IMR-90 (cell line): Measurements from ENCODE around the gene GAL3ST1. TPM values are rescaled to one million over a fixed set of nuclear protein-coding genes. Genes with fewer than 3 reads are reported as not detected.

Experiments
- ATAC-seq: fragments of 200-7000 bp; cut with Tn5 transposase; 2 replicates; pipeline ENCODE4 v1.9.1; 2020; ENCODE audit warnings: low read depth, mild to moderate bottlenecking, moderate library complexity
- BruUV-seq: library from RNA; stranded (reverse); fragments of 400-500 nt; replicated peaks from 2 replicates; lab custom pipeline; 2021; lab: Mats Ljungman, UMichigan
- CTCF ChIA-PET: fragments of 300-600 bp; formaldehyde crosslinking; extraction: SDS; loops from one replicate; lab custom pipeline; 2021; ENCODE audit warnings: antibody characterized with exemption; lab: Yijun Ruan, JAX
- POLR2A ChIA-PET: fragments of 300-600 bp; sonication (Branson Sonifier 250); formaldehyde crosslinking; loops from one replicate; lab custom pipeline; 2022; ENCODE audit warnings: antibody characterized with exemption; ENCODE audit not compliant: unreplicated experiment; lab: Charles Lee
- DNase-seq: peaks from one replicate; pipeline ENCODE4 v3.0.0; 2013
- H2AFZ ChIP-seq: replicated peaks from 2 replicates; pipeline ENCODE3; 2013; ENCODE audit warnings: low read length, mild to moderate bottlenecking; ENCODE audit not compliant: poor library complexity
- H2AK5ac ChIP-seq: 2 replicates; pipeline ENCODE4 v1.6.1; 2013; ENCODE audit warnings: low read depth, low read length, inconsistent platforms
- H2AK9ac ChIP-seq: replicated peaks from 2 replicates; pipeline ENCODE3; 2013; ENCODE audit warnings: mild to moderate bottlenecking, low read depth, low read length, moderate library complexity; ENCODE audit not compliant: poor library complexity
- H2BK120ac ChIP-seq: 2 replicates; pipeline ENCODE4 v1.6.1; 2013; ENCODE audit warnings: low read depth, low read length, inconsistent platforms
- H2BK15ac ChIP-seq: 3 replicates; pipeline ENCODE4 v1.6.1; 2013; ENCODE audit warnings: low read depth, low read length, inconsistent platforms
- H2BK20ac ChIP-seq: 2 replicates; pipeline ENCODE4 v1.6.1; 2013; ENCODE audit warnings: low read depth, mild to moderate bottlenecking, inconsistent platforms, low read length, moderate library complexity
- H2BK5ac ChIP-seq: 2 replicates; pipeline ENCODE4 v1.6.1; 2013; ENCODE audit warnings: mild to moderate bottlenecking, low read depth, low read length, inconsistent platforms; ENCODE audit not compliant: poor library complexity, severe bottlenecking
- H3K14ac ChIP-seq: replicated peaks from 2 replicates; pipeline ENCODE4 v1.6.1; 2013; ENCODE audit warnings: low read depth, low read length, inconsistent platforms
- H3K18ac ChIP-seq: 2 replicates; pipeline ENCODE4 v1.6.1; 2013; ENCODE audit warnings: low read depth, low read length, control low read depth
- H3K23ac ChIP-seq: 2 replicates; pipeline ENCODE4 v1.6.1; 2013; ENCODE audit warnings: low read depth, low read length, inconsistent platforms
- H3K27ac ChIP-seq: 2 replicates; pipeline ENCODE4 v1.5.1; 2013; ENCODE audit warnings: mild to moderate bottlenecking, control low read depth, low read length; ENCODE audit not compliant: insufficient read depth
- H3K27me3 ChIP-seq: 2 replicates; pipeline ENCODE4 v1.6.1; 2013; ENCODE audit warnings: low read length; ENCODE audit not compliant: control insufficient read depth, insufficient read depth
- H3K36me3 ChIP-seq: 2 replicates; pipeline ENCODE4 v1.6.1; 2013; ENCODE audit warnings: low read length, mixed read lengths; ENCODE audit not compliant: control insufficient read depth, insufficient read depth
- H3K4ac ChIP-seq: 2 replicates; pipeline ENCODE4 v1.6.1; 2013; ENCODE audit warnings: low read depth, low read length, inconsistent platforms
- H3K4me1 ChIP-seq: 2 replicates; pipeline ENCODE4 v1.6.1; 2013; ENCODE audit warnings: low read length, mixed read lengths; ENCODE audit not compliant: control insufficient read depth, insufficient read depth
- H3K4me2 ChIP-seq: 2 replicates; pipeline ENCODE4 v1.6.1; 2013; ENCODE audit warnings: low read depth, mild to moderate bottlenecking, control low read depth, low read length, moderate library complexity
- H3K4me3 ChIP-seq: 2 replicates; pipeline ENCODE4 v1.5.1; 2013; ENCODE audit warnings: low read depth, mild to moderate bottlenecking, control low read depth, low read length, moderate library complexity; ENCODE audit not compliant: insufficient read depth
- H3K56ac ChIP-seq: 2 replicates; pipeline ENCODE4 v1.6.1; 2013; ENCODE audit warnings: low read length, inconsistent platforms; ENCODE audit not compliant: insufficient read depth; ENCODE audit errors: extremely low read depth
- H3K79me1 ChIP-seq, 2 experiments: 2 replicates each; pipeline ENCODE4 v1.6.1; 2013; ENCODE audit warnings: low read length in 2 of 2, inconsistent platforms in 1 of 2, low read depth in 1 of 2
- H3K9ac ChIP-seq: 2 replicates; pipeline ENCODE4 v1.6.1; 2013; ENCODE audit warnings: low read depth, low read length, control low read depth
- H3K9me1 ChIP-seq: 2 replicates; pipeline ENCODE4 v1.6.1; 2013; ENCODE audit warnings: low read length, inconsistent platforms; ENCODE audit not compliant: insufficient read depth
- H3K9me3 ChIP-seq: 2 replicates; pipeline ENCODE4 v1.6.1; 2013; ENCODE audit warnings: low read length; ENCODE audit not compliant: control insufficient read depth, insufficient read depth
- H4K20me1 ChIP-seq: 2 replicates; pipeline ENCODE4 v1.6.1; 2013; ENCODE audit warnings: low read length, inconsistent platforms; ENCODE audit not compliant: insufficient read depth
- H4K5ac ChIP-seq: 2 replicates; pipeline ENCODE4 v1.6.1; 2013; ENCODE audit warnings: mild to moderate bottlenecking, low read depth, low read length, control low read depth
- H4K8ac ChIP-seq, 2 experiments: 2 replicates each; pipeline ENCODE4 v1.6.1; 2013; ENCODE audit warnings: low read depth in 2 of 2, low read length in 2 of 2, control low read depth in 1 of 2, inconsistent platforms in 1 of 2
- H4K91ac ChIP-seq: 2 replicates; pipeline ENCODE4 v1.6.1; 2013; ENCODE audit warnings: low read depth, low read length, inconsistent platforms; ENCODE audit not compliant: insufficient read depth
- BHLHE40 ChIP-seq: fragments of 150-350 bp; IDR thresholded peaks from 2 replicates; pipeline ENCODE4 v1.6.1; 2016; ENCODE audit warnings: mild to moderate bottlenecking, low read depth, low read length
- CTCF ChIP-seq: conservative IDR thresholded peaks from 2 replicates; pipeline ENCODE4 v1.5.1; 2012; ENCODE audit warnings: mild to moderate bottlenecking, low read depth, low read length, improper control_type of control experiment
- ELK1 ChIP-seq: fragments of 150-350 bp; IDR thresholded peaks from 2 replicates; pipeline ENCODE4 v1.6.1; 2016; ENCODE audit warnings: low read depth, mild to moderate bottlenecking, low read length, moderate library complexity, borderline replicate concordance
- FOS ChIP-seq: fragments of 150-350 bp; IDR thresholded peaks from 2 replicates; pipeline ENCODE4 v1.6.1; 2016; ENCODE audit warnings: low read depth, low read length
- POLR2A ChIP-seq: IDR thresholded peaks from 2 replicates; pipeline ENCODE4 v1.6.1; 2012; ENCODE audit warnings: mild to moderate bottlenecking, low read depth, low read length
- RAD21 ChIP-seq: IDR thresholded peaks from 2 replicates; pipeline ENCODE4 v1.6.1; 2012; ENCODE audit warnings: low read length, improper control_type of control experiment
- RCOR1 ChIP-seq: IDR thresholded peaks from 2 replicates; pipeline ENCODE4 v1.6.1; 2012; ENCODE audit warnings: mild to moderate bottlenecking, low read length, improper control_type of control experiment; ENCODE audit not compliant: insufficient replicate concordance
- RFX5 ChIP-seq: IDR thresholded peaks from 2 replicates; pipeline ENCODE4 v1.8.0; 2012; ENCODE audit warnings: low read depth, mild to moderate bottlenecking, low read length, moderate library complexity
- SMC3 ChIP-seq: fragments of 150-350 bp; IDR thresholded peaks from 2 replicates; pipeline ENCODE4 v1.6.1; 2016; ENCODE audit warnings: low read depth, mild to moderate bottlenecking, antibody characterized with exemption, low read length, moderate library complexity
- USF2 ChIP-seq: fragments of 150-350 bp; IDR thresholded peaks from 2 replicates; pipeline ENCODE4 v1.6.1; 2017; ENCODE audit warnings: mild to moderate bottlenecking, antibody characterized with exemption, low read length, low read depth
- WGBS, 2 experiments: methylation state at CpG; one replicate each; pipeline versions ENCODE4 v1.1.5 to v1.1.7; 2013; ENCODE audit warnings: missing lambda C conversion rate in 2 of 2; ENCODE audit not compliant: insufficient read length in 1 of 2; ENCODE audit errors: extremely low coverage in 2 of 2; 5-methylcytosine and 5-hydroxymethylcytosine counted together
- dilution Hi-C: fragments of 300-500 bp; cut with HindIII; formaldehyde crosslinking; loops from one replicate; pipeline ENCODE4 v1.14.3; 2018; ENCODE audit warnings: low sequenced_read_pairs; ENCODE audit not compliant: unreplicated experiment
- in situ Hi-C: fragments of 300-500 bp; cut with MboI; formaldehyde crosslinking; loops from 3 replicates; pipeline ENCODE4 v1.14.3; 2019; ENCODE audit warnings: low sequenced_read_pairs, inconsistent platforms, mixed read lengths
- intact Hi-C: fragments of 100-400 bp; cut with micrococcal nuclease; formaldehyde crosslinking; loops from 2 replicates; pipeline ENCODE4 v1.10.0; 2022
- polyA plus RNA-seq, 3 experiments: library from polyadenylated mRNA; depleted of rRNA; stranded (reverse); fragments of >200 nt; gene quantifications; 2 replicates each; pipeline ENCODE4 v1.2.3, GENCODE V29; 2012; ENCODE audit warnings: low replicate concordance in 1 of 3
- total RNA-seq: library from RNA; depleted of rRNA; stranded (reverse); fragments of >200 nt; gene quantifications from 2 replicates; pipeline ENCODE4 v1.2.3, GENCODE V29; 2012

Gene GAL3ST1
- total and polyA plus RNA-seq, 2 of the 4 experiments (the other 2 are of a cell fraction): not detected

GRCh38 chr22:30526656-30527055, 47.8 kb downstream of the GAL3ST1 start:
- intact Hi-C loops (no loop called here), in situ Hi-C loops (no loop called here), dilution Hi-C loops (no loop called here)
- TF ChIP-seq CTCF (no peak), ELK1 (no peak), SMC3 (no peak), FOS (no peak), RCOR1 (no peak), RFX5 (no peak), BHLHE40 (no peak), USF2 (no peak), RAD21 (no peak), POLR2A (no peak)
- Histone ChIP-seq H4K20me1 (no peaks in the 10 kb centered on the region), H3K4me2 (no peak overlapping the region), H3K9me3 (no peaks in the 10 kb centered on the region), H3K9me1 (no peaks in the 10 kb centered on the region), H3K14ac (no peak overlapping the region), H4K8ac (no peak overlapping the region), H3K36me3 (no peaks in the 10 kb centered on the region), H2AFZ (no peak overlapping the region), H2BK15ac (no peak overlapping the region), H3K23ac (no peak overlapping the region), H4K5ac (no peak overlapping the region), H3K27me3 (peaks cover 27% of the 10 kb centered on the region), H2AK5ac (no peak overlapping the region), H2AK9ac (no peak overlapping the region), H2BK20ac (no peak overlapping the region), H3K18ac (no peak overlapping the region), H3K27ac (no peak overlapping the region), H3K79me1 (no peaks in the 10 kb centered on the region), H3K56ac (no peak overlapping the region), H3K4ac (no peak overlapping the region), H3K4me3 (no peak overlapping the region), H3K4me1 (no peaks in the 10 kb centered on the region), H4K91ac (no peak overlapping the region), H2BK5ac (no peak overlapping the region), H2BK120ac (no peak overlapping the region), H3K9ac (no peak overlapping the region)
- DNase-seq: no peak
- ChIA-PET CTCF (no interaction called here), POLR2A (no interaction called here)
- ATAC-seq: no peak
- no CpG with 5 or more reads among the region's 4 CpGs for WGBS, 2 experiments
- BruUV-seq: no TSS peak
